HT-29 (cell line): ENCODE results near the gene IL36RN. TPM values are rescaled to one million over a fixed set of nuclear protein-coding genes. Genes with fewer than 3 reads are reported as not detected.

ENCODE experiments used
- DNase-seq: peaks from one replicate; pipeline ENCODE4 v3.0.0-alpha.2; 2015; ENCODE audit warnings: low spot score
- small RNA-seq: library from RNA; depleted of rRNA; stranded (forward); fragments of <200 nt; gene quantifications from one replicate; pipeline ENCODE3, GENCODE V24; 2014
- total RNA-seq: library from RNA; depleted of rRNA; stranded (reverse); fragments of >200 nt; shearing (Covaris generic); gene quantifications from 2 replicates; pipeline ENCODE4 v1.2.3, GENCODE V29; 2014; rRNA removed

The IL36RN gene
- total RNA-seq, 1 experiment from 2014 or later: 1.4 TPM

DNA sequence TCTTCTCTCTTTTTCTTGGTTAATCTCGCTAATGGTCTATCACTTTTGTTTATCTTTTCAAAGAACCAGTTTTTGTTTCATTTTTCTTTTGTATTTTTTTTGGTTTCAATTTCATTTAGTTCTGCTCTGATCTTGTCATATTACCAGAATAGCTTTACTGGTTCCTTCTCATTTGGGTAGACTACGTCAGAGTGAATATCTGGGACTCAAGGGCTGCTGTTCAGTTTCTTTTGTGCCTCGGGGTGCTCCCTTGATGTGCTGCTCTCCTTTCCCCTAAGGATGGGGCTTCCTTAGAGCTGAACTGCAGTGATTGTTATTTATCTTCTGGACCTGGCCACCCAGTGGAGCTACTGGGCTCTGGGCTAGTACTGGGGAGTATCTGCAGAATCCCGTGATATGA lies 39.0 kb downstream of the IL36RN start:
- no peak for DNase-seq

DNA sequence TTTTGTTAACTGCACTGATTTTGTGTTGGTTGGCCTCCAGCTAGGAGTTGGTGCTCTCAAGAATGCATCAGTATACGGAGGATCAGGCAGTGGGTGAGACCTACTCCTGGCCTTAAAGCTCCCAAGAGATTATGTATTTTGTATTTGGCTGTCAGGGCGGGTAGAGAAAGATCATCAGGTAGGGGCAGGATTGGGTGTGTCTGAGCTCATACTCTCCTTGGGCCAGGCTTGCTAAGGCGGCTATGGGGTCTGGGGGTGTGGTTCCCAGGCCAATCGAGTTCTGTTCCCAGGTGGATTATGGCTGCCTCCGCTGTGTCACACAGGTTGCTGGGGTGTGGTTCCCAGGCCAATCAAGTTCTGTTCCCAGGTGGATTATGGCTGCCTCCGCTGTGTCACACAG lies 39.5 kb downstream of the IL36RN start:
- no peak for DNase-seq

DNA sequence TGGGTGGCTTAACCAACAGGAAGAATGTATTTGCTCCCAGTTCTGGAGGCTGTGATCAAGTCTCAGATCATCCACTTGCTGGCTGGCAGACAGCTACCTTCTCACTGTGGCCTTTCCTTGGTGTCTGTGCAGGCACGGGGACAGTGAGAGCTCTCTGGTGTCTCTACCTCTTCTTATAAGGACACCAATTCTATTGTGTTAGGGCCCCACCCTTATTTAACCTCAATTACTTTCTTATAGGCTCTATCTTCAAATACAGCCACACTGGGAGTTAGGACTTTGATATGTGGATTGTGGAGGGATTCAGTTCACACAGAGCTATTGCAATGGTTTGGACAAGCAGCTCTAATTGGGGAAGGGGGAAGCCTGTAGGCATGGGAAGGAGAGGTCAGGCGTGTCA lies 43.1 kb downstream of the IL36RN start:
- DNase-seq: no peak

DNA sequence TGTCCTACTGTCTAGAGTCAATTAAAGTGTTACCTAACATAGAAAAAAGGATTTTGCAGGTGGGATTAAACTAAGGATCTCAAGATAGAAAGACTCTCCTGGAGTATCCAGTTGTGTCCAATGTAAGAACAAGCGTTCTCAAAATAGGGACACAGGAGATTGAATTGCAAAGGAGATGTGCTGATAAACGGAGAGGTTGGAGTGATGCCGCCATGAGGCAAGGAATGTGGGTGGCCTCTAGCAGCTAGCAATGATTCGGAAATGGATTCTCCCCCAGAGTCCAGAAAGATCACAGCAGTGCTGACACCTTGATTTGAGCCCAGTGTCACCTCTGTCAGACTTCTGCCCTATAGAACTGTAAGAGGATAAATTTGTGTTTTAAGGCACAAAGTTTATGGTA lies 44.3 kb downstream of the IL36RN start:
- DNase-seq: no peak

DNA sequence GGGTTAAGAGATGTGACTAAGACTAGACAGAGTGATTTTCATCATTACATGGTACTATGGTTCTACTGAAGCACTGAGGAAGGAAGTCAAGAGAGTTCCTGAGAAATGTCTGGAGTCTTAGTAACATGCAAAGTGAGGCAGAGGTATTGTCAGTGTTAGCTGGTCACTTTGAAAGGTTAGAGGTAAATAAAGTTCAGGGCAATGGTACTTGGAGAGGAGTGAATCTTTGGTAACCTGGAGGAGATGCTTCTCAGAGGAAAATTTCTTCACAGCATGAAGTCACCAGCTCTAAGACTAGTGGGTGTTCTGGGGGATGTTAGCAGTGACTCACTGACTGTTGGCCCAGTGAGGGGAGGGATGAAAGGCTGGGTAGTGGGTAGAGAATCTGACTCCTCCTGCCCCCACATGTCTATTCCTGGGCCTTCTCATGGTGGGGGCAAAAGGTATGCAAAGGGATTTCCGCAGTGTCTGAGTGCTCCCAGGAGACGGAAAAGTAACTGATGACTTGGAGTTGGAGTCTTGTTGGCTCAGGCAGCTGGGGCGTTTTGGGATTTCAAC lies 45.1 kb downstream of the IL36RN start:
- DNase-seq: no peak

- no peak for DNase-seq
Observed at GRCh38 chr2:113105047-113105785, 46.2 kb downstream of the IL36RN start.

DNA sequence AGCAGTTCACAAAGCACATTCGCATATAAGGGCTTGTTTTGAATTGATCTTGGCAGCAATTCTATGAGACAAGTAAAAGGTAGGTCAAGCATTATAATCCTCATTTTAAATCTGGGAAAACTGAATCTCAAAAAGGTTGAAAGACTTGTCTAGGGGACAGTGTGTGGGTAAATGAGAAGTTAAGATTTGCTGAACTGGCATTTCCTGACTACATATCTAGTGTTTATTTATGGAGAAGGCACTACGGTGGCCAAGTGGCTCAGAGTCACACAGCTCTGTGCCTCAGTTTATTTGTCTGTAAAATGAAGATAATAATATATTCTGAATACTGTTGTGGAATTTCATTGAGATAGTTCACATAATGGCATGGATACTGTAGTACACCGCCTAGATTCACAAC lies 52.1 kb downstream of the IL36RN start:
- no peak for DNase-seq

DNA sequence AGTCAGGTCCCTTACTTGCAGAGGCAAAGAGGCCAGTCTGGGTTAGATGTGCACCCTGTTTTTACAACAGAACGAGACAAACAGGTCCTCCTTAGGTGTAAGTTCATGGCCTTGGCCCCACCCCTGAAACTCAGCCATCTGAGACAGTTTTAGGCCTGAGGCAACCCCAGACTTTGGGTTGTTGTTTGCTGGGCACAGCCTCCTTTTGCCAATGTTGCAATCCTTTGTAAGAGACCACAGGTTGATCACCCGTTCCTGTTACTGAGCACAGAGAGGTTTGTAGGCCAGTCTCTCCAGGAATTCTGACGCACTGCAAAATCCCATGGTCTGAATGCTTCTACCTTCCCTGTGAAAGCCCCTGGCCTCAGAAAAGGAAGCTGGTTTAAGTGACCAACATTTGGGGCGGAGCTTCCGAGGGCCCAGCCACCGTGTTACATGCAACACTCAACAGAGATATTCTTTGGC lies 52.9 kb downstream of the IL36RN start:
- no peak for DNase-seq

DNA sequence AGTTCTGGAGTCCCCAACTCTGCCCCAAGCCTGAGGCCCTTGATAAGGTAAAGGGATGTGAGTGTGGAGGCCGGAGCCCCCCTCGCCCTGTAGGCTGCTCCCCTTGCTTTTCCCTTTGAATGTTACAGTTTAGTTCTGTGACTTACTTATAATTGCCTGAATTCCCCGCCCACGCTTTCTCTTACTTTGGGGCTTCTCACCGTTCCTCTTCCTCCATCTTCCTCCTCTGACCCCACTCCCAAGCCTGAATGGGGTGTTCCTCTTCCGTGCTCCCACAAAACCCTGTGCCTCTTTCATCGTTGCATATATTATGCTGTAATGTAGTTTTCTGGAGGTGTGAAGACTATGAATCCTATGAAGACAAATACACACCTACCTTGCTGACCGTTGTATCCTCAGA lies 53.4 kb downstream of the IL36RN start:
- no peak for DNase-seq

DNA sequence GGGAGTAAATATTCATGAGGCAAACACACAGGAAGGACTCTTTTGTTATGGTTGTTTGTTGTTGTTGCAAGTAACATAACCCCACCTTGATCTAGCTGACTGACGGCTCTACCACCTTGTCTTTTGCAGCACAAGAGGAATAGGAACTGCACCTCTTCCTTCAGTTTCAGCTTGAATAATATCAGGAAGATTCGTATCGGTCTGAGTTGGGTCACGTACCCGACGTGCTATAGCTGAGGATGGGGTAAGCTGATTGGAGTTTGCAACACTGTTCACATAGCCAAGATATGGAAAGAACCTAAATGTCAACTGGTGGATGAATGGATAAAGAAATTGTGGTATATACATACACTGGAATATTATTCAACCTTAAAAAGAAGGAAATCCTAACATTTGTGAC lies 53.9 kb downstream of the IL36RN start:
- DNase-seq: no peak

- DNase-seq: no peak
Observed at GRCh38 chr2:113113807-113114206, 54.8 kb downstream of the IL36RN start.

Small RNA genes lying within 50 kb of the gene (small RNA-seq; reads per million reads assigned to genes)
- gene RNU6-1180P: not detected

Other genes starting within 250 kb of the IL36RN start
- gene IL1B, start 222.4 kb upstream of the IL36RN start, total RNA-seq: 0.13 and 0.20 TPM in 2 replicates
- gene IL37, start 148.0 kb upstream of the IL36RN start, total RNA-seq: not detected in 2 replicates
- not detected in 2 replicates for gene IL36G, start 81.2 kb upstream of the IL36RN start, total RNA-seq
- gene IL36A, start 53.7 kb upstream of the IL36RN start, total RNA-seq: not detected in 2 replicates
- not detected in 2 replicates for gene IL36B, start 6.3 kb upstream of the IL36RN start, total RNA-seq
- 0.42 TPM in 1 of 2 replicates, not detected in the other for gene IL1F10, start 8.8 kb downstream of the IL36RN start, total RNA-seq
- gene IL1RN, start 68.4 kb downstream of the IL36RN start, total RNA-seq: 12.0 and 13.3 TPM in 2 replicates
- gene PSD4, start 114.8 kb downstream of the IL36RN start, total RNA-seq: 85.5 and 90.1 TPM in 2 replicates
- 1.5 and 3.4 TPM in 2 replicates for gene PAX8, start 219.7 kb downstream of the IL36RN start, total RNA-seq